HG03196 (cell line): ENCODE results near the gene PRKCE.

Source experiments
- ATAC-seq: cut with Tn5 transposase; IDR thresholded peaks from one replicate; pipeline ENCODE4 v1.9.1; 2021; ENCODE audit not compliant: unreplicated experiment

The PRKCE gene

DNA sequence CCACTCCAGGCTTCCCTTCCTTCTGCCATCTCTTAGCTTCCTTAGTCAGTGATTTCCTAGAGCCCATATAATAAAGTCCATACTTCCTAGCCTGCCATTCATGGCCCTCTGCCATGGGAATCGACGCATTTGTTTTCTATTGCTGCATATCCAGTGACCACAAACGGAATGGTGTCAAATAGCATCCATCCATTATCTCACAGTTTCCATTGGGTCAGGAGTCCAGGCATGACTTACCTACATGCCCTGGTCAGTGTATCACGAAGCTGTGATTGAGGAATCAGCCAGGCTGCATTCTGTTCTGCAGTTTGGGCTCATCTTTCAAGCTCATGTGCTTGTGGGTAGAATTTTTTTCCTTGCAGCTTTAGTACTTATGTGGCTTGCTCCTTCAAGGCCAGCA lies 436.0 kb downstream of the PRKCE start:
- ATAC-seq: no peak

DNA sequence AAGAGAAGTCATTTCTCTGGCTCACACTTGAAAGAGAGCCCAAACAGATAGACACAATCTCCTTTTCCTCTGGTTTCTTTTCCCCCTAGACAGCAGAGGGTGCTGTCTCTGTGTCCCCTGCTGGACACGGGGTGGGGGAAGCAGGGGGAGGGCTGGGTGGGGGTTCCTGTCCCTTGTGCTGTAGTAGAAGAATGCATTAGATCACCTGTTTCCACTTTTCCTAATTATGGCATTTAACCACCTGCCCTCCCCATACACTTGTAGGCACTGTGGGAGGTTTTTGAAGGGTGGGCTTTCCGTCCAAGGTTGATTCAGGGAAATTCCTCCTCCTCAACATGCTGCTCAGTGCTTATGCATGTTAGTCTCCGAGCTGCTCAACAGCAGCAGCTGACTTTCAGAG lies 439.5 kb downstream of the PRKCE start:
- no peak for ATAC-seq

GRCh38 chr2:46091961-46092667 lies 440.6 kb downstream of the PRKCE start:
- ATAC-seq: no peak

GRCh38 chr2:46094689-46095088 lies 443.2 kb downstream of the PRKCE start:
- no peak for ATAC-seq

DNA sequence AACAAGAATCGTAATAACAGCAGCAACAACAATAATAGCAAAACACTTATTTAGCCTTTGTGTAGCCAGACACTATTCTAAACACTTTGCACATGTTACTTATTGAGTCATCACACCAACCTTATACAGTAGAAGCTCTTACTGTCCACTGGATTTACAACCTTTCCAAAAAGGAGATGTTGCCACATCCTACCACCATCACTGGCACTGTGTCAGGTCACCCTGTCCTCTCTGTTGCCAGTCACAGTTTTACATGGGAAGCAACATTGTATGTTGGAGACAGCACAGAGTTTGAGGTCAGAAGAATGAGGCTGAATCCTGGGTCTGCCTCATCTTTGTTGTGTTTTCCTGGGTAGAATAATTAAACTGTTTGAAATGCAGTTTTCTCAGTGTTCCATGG lies 444.4 kb downstream of the PRKCE start:
- no peak for ATAC-seq

DNA sequence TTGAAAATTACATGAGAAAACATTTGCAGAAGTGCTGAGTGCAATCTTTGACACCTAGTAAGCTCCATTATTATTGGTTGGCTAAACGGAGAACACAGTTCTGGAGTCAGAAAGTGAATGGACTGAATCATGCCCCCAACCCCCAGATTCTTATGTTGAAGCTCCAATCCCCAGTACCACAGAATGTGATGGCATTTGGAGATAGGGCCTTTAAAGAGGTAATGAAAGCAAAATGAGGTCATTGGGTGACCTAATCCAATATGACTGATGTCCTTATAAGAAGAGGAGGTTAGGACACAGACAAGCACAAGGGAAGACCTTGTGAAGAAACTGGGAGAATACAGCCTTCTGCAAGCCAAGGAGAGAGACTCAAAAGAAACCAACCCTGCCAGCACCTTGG lies 444.8 kb downstream of the PRKCE start:
- no peak for ATAC-seq

DNA sequence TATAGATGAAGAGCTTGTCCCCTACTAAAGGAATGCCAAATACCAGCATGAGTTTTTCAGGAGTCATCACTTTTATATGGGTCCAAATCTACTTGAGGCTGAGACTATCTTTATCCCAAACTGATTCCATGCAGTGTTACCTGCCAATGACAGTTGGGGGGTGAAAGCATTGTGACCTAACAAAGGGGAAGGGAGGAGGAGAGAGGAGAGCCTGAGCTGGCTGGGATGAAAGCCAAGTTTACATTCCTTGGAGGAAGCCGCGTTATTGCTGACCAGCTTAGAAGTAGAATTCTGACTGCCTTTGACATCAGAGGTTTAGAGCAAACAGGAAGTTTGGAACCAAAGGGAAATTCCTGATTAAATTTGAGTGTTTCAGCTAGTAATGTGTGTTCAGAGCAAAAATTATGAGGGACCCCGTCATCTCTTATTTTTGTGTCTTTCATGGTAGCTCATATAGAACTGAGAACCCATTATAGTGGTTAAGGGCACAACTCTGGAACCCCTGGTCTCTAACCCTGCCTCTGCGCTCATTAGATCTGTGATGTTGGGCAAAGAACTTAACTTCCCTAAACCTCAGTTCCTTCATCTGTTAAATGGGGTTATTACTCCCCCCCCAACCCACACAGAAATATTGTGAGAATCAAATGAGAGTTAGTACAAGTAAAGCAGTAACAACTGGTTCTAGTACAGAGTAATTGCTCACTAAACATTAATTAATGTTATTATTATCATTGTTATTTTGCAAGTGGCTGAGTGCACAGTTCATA lies 446.4 kb downstream of the PRKCE start:
- ATAC-seq: no peak

- no peak for ATAC-seq
Observed at GRCh38 chr2:46098621-46099062, 447.2 kb downstream of the PRKCE start.

DNA sequence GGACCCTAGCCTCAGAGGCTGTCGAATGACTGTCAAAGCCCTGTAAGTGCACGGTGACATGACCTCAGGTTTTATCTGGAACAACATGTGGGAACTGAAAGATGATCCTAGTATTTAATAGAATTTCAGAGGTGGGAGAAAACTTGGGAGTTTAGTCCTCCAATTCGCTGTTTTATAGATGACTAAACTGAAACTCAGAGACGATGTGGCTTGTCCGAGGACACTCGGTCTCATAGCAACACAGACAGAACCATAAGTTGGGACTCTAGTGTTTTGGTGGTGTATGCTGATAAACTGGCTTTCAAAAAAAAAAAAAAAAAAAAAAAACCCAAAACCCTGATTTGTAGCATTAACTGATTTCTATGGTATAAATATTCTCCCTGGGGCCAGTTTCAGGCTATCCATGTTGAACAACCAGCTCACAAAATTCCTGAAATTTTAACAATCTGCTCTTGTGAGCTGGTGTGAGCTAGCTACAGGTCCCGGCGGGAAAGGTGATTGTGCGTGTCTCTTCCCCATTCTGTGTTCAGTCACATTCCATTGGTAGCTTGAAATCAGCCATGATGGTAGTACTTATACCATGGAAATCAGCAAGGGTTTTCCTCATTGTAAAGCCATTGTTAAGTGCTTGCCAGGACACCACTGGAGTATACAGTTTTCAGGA lies 450.2 kb downstream of the PRKCE start:
- no peak for ATAC-seq

- ATAC-seq: no peak
Observed at GRCh38 chr2:46106690-46107089, 455.2 kb downstream of the PRKCE start.

DNA sequence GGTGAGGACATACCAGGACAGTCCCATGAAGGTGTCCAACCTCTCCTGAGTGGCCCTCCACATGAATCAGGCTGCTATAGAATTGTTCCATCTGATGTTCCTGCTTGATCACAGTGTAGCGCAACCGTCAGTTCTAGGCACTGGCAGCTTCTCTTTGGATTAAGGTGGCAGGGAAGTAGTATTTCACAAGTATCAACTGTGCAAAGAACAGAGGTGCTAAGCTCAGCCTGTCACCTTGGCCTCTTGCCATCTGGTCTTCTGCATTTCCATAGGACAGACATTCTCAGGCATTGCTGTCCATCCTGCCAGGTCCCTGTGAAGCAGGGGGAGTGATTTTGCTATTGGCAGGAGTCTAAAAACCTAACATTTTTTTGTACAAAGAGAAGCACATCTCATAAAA lies 463.5 kb downstream of the PRKCE start:
- ATAC-seq: no peak

DNA sequence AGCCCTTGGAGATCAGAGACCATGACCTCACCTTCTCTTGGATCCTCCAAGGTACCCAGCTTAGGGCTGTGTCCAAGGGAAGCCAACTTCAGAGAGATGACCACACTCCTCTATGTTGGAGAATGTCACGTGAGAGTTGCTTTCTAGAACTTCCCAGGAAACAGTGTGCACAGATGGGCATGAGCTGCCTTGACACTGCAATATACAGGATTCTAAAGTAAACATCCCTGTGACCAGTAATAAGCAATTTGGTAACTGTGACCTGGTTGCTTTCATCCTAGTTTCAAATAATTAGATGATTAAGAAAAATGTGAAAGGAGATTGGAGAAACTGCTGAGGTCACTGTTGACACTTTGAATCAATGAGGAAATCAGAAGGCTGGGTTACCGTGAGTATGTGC lies 464.7 kb downstream of the PRKCE start:
- ATAC-seq: no peak

DNA sequence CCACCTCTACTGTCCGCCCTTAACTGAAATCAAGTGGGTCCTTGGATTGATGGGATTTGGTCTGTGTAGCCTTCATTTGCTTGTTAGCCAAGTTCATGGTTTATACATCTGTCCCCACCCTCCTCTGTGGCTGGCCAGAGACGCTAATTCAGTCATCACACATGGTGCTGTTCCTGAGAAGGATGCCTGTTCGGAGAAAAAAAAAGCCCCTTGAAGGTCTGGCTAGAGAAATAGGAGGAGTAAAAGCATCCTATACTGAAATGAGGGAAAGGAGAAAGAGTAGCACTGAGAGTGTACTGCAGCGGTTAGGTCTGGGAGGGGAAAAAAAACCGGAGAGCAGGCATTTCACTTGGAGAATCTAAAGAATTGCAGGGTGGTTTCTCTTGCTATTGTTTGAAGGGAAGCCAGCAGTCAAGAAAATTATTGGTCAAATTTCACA lies 465.1 kb downstream of the PRKCE start:
- no peak for ATAC-seq

DNA sequence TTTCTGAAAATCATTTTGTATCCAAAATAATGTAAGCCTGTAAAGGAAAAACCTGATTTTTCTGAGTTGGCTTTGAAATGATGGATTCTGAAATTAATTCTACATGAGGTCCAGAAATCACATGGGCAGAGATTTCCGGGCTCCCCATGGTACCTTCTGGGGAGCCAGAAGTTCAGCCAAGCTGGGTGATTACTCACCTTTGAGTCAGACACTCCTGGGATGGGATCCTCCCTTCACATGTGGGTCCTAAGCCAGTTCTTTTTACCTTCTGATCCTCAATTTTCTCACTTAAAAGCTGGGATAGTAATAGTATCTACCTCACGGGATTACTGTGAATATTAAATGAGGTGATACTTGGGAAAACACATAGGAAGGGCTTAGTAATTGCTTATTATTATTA lies 465.9 kb downstream of the PRKCE start:
- no peak for ATAC-seq

DNA sequence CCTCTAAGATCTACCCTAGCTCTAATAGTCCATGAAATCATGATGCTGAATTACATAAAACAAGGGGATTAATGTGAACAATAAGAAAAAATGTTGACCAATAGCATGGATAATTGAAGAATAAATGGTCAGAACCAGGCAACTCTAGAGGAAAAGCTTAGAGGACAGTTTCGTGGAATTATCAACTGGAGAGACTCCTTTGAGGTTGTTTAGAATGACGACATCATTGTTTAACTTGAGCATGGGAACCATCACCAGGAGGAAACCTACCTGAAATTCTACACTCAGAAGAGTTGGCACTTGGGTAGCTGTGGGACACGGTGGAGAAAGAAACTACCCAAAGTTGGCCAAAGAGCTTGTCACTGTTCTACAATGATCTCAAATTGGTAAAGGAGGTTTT lies 466.5 kb downstream of the PRKCE start:
- no peak for ATAC-seq

DNA sequence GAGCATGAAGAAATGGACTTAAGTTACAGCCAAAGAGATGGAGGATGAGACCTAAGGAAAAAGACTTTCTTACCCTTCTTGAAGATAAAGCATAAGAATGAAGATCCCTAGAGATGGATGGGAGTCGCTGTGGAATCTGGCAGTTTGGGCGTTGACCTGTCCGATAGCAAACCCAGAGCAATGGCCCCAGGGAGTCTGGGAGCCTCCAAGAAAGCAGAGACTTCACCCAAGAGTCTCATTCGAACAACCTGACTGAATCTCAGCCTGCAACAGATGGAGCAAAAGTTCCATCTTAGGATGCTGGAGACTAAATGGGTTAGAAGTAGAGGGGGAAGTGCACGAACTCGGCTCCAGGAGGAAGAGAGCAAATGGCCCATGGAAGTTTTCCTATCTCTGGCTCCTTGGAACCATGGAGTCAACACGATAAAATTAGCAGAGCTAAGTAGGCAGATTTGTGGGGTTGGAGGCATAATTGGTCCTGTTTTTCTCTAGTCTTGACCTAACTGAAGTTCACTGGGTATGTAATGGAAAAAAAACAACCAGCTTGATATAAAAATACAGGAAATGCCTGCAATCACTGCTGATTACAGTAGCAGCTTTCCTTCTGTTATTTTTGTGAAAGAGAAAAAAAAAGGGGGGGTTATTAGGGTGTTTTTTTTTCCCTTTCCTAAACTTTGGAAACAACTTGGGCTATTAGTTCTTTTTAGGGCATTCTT lies 467.3 kb downstream of the PRKCE start:
- no peak for ATAC-seq

- no peak for ATAC-seq
Observed at GRCh38 chr2:46119453-46119852, 468.0 kb downstream of the PRKCE start.

- ATAC-seq: no peak
Observed at GRCh38 chr2:46120792-46121555, 469.5 kb downstream of the PRKCE start.

GRCh38 chr2:46122318-46122976 lies 471.0 kb downstream of the PRKCE start:
- no peak for ATAC-seq

DNA sequence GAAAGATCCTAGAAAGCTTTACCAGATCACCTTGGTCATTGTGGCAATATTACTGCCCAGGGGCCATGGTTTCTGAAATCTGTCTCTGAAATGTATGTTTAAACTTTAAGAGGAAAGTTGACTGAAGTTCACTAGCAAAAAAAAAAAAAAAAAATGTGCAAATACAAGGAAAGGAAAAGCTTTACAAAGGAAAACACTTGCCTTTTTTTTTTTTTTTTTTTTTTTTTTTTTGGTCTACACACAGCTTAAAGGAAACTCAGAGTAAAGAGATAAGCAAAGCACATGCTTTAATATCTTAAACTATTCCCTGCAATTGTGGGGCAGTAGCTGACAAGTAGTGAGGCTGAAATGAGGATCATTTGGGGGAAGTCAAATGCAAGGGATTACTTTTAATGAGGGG lies 471.5 kb downstream of the PRKCE start:
- no peak for ATAC-seq
